Liver (tissue), 9 donors: Measurements from ENCODE around the gene API5. TPM values are rescaled to one million over a fixed set of nuclear protein-coding genes. Genes with fewer than 3 reads are reported as not detected.

ENCODE experiments used
- DNase-seq: peaks from one replicate; pipeline ENCODE4 v3.0.0-alpha.2; 2017; ENCODE audit warnings: low spot score
- H3K27ac ChIP-seq, 2 donors: one replicate each; pipeline ENCODE4 v1.7.0; 2013; ENCODE audit warnings: inconsistent platforms in 2 of 2, low read length in 2 of 2, control low read depth in 1 of 2, low read depth in 1 of 2, mild to moderate bottlenecking in 1 of 2
- H3K27me3 ChIP-seq, 4 donors: one replicate each; pipeline versions ENCODE4 v1.6.1 to v1.7.0; 2013; ENCODE audit warnings: low read length in 3 of 4, inconsistent platforms in 1 of 4, mild to moderate bottlenecking in 1 of 4, moderate library complexity in 1 of 4; ENCODE audit not compliant: control insufficient read depth in 4 of 4, insufficient read depth in 4 of 4
- H3K36me3 ChIP-seq, 4 donors: one replicate each; pipeline versions ENCODE4 v1.6.1 to v1.7.0; 2013; ENCODE audit warnings: low read length in 3 of 4, mild to moderate bottlenecking in 3 of 4, low read depth in 1 of 4, moderate library complexity in 1 of 4; ENCODE audit not compliant: control insufficient read depth in 4 of 4, insufficient read depth in 3 of 4
- H3K4me1 ChIP-seq, 4 donors: one replicate each; pipeline versions ENCODE4 v1.6.1 to v1.7.0; 2013; ENCODE audit warnings: low read length in 3 of 4, mild to moderate bottlenecking in 3 of 4, moderate library complexity in 1 of 4; ENCODE audit not compliant: control insufficient read depth in 4 of 4, insufficient read depth in 4 of 4
- H3K4me3 ChIP-seq, 3 donors: one replicate each; pipeline versions ENCODE4 v1.6.1 to v1.7.0; 2013; ENCODE audit warnings: low read length in 3 of 3, control low read depth in 1 of 3, low read depth in 1 of 3, mild to moderate bottlenecking in 1 of 3
- H3K9ac ChIP-seq, 2 donors: one replicate each; pipeline ENCODE4 v1.7.0; 2013; ENCODE audit warnings: low read length in 2 of 2, mild to moderate bottlenecking in 2 of 2, moderate library complexity in 2 of 2, control low read depth in 1 of 2, low read depth in 1 of 2
- H3K9me3 ChIP-seq, 4 donors: one replicate each; pipeline versions ENCODE4 v1.6.1 to v1.7.0; 2013; ENCODE audit warnings: low read length in 3 of 4; ENCODE audit not compliant: control insufficient read depth in 4 of 4
- ATF3 ChIP-seq: IDR thresholded peaks from 2 replicates; pipeline ENCODE4 v1.6.1; 2016; ENCODE audit warnings: antibody characterized with exemption
- CTCF ChIP-seq: fragments of 150-350 bp; IDR thresholded peaks from 2 replicates; pipeline ENCODE4 v1.5.1; 2017; ENCODE audit warnings: improper control_type of control experiment, low read depth, low read length; ENCODE audit not compliant: missing input control
- EGR1 ChIP-seq, 2 donors: IDR thresholded peaks; 2 replicates each; pipeline ENCODE4 v1.6.1; 2016 to 2018; ENCODE audit warnings: antibody characterized with exemption in 2 of 2, low read depth in 2 of 2
- FOXA1 ChIP-seq: IDR thresholded peaks from 2 replicates; pipeline ENCODE4 v1.6.1; 2016; ENCODE audit warnings: antibody characterized with exemption
- FOXA2 ChIP-seq: IDR thresholded peaks from 2 replicates; pipeline ENCODE4 v1.6.1; 2016; ENCODE audit warnings: antibody characterized with exemption
- GABPA ChIP-seq, 2 donors: IDR thresholded peaks in 1 of 2; conservative IDR thresholded peaks in 1 of 2; 2 replicates each; pipeline ENCODE4 v1.6.1; 2016; ENCODE audit warnings: antibody characterized with exemption in 2 of 2, mild to moderate bottlenecking in 1 of 2, moderate library complexity in 1 of 2
- HNF4A ChIP-seq, 2 donors: conservative IDR thresholded peaks; 2 replicates each; pipeline ENCODE4 v1.6.1; 2016; ENCODE audit warnings: antibody characterized with exemption in 2 of 2, mild to moderate bottlenecking in 2 of 2
- HNF4G ChIP-seq: IDR thresholded peaks from 2 replicates; pipeline ENCODE4 v1.6.1; 2016; ENCODE audit warnings: antibody characterized with exemption
- JUND ChIP-seq, 2 donors: IDR thresholded peaks; 2 replicates each; pipeline ENCODE4 v1.6.1; 2016; ENCODE audit warnings: antibody characterized with exemption in 2 of 2
- MAX ChIP-seq: IDR thresholded peaks from 2 replicates; pipeline ENCODE4 v1.6.1; 2016; ENCODE audit warnings: antibody characterized with exemption
- NR2F2 ChIP-seq: IDR thresholded peaks from 2 replicates; pipeline ENCODE4 v1.6.1; 2016; ENCODE audit warnings: antibody characterized with exemption
- RAD21 ChIP-seq, 2 donors: IDR thresholded peaks; 2 replicates each; pipeline ENCODE4 v1.6.1; 2016; ENCODE audit warnings: antibody characterized with exemption in 2 of 2, mild to moderate bottlenecking in 2 of 2
- REST ChIP-seq: IDR thresholded peaks from 2 replicates; pipeline ENCODE4 v1.6.1; 2016; ENCODE audit warnings: antibody characterized with exemption, mild to moderate bottlenecking
- RXRA ChIP-seq, 2 donors: IDR thresholded peaks; 2 replicates each; pipeline ENCODE4 v1.6.1; 2017 to 2018; ENCODE audit warnings: antibody characterized with exemption in 2 of 2, mild to moderate bottlenecking in 1 of 2
- SP1 ChIP-seq: IDR thresholded peaks from 2 replicates; pipeline ENCODE4 v1.6.1; 2018; ENCODE audit warnings: antibody characterized with exemption, mild to moderate bottlenecking
- TAF1 ChIP-seq: conservative IDR thresholded peaks from 2 replicates; pipeline ENCODE4 v1.6.1; 2016; ENCODE audit warnings: antibody characterized with exemption, mild to moderate bottlenecking
- YY1 ChIP-seq: IDR thresholded peaks from 2 replicates; pipeline ENCODE4 v1.6.1; 2016; ENCODE audit warnings: antibody characterized with exemption, mild to moderate bottlenecking
- ZBTB33 ChIP-seq: IDR thresholded peaks from 2 replicates; pipeline ENCODE4 v1.6.1; 2016; ENCODE audit warnings: antibody characterized with exemption
- WGBS: extraction: QIAGEN DNeasy Blood & Tissue Kit; methylation state at CpG from one replicate; pipeline ENCODE4 v1.1.7; 2013; 5-methylcytosine and 5-hydroxymethylcytosine counted together
- polyA plus RNA-seq, 2 donors: library from polyadenylated mRNA; stranded (reverse) in 1 of 2; unstranded in 1 of 2; fragments of 200-250 nt in 1 of 2; fragments of >200 nt in 1 of 2; fragmentation: Nextera tagmentation in 1 of 2; extraction: Ambion mirVana in 1 of 2; gene quantifications; one replicate each; pipeline versions ENCODE4 v1.2.1 to v1.2.3, GENCODE V29; 2013 to 2015
- total RNA-seq, 2 donors: library from RNA; depleted of rRNA; stranded (reverse); fragments of >200 nt; gene quantifications; one replicate each; pipeline ENCODE4 v1.2.3, GENCODE V29; 2014
- donor health status: healthy.
- donor health status: healthy.
- donor health status: healthy.
- donor health status: healthy.
- donor health status: healthy.

API5 gene
- total and polyA plus RNA-seq, 4 donors = 23.0 to 61.6 (median 34.2) TPM

GRCh38 chr11:43354311-43354710 lies 42.5 kb downstream of the API5 start:
- TF ChIP-seq HNF4A (conservative IDR thresholded peaks at IDR 0.05) (no peak), RXRA (IDR thresholded peaks at IDR 0.05) (no peak), YY1 (no peak), JUND (IDR thresholded peaks at IDR 0.05) (no peak), FOXA2 (no peak), NR2F2 (no peak), SP1 (no peak), CTCF (no peak), TAF1 (no peak), ZBTB33 (no peak), REST (no peak), FOXA1 (no peak), EGR1 (IDR thresholded peaks at IDR 0.05; ENCODE audit: low read depth in 2 of 2) (no peak), MAX (no peak), ATF3 (no peak), HNF4G (no peak), GABPA (IDR thresholded peaks at IDR 0.05 in 1 of 2, conservative IDR thresholded peaks at IDR 0.05 in 1 of 2) (no peak)

GRCh38 chr11:43356336-43356735 lies 44.5 kb downstream of the API5 start:
- Histone ChIP-seq H3K9me3 (no peaks in the 10 kb centered on the region), H3K36me3 (no peaks in the 10 kb centered on the region), H3K4me3 (no peak overlapping the region), H3K9ac (no peak overlapping the region), H3K27ac (no peak overlapping the region), H3K27me3 (no peaks in the 10 kb centered on the region), H3K4me1 (peaks cover 8 to 22% (median 18%) of the 10 kb centered on the region in 4 donors)
- DNase-seq = no peak
- no peak for TF ChIP-seq RAD21 (IDR thresholded peaks at IDR 0.05)
- TF ChIP-seq NR2F2 = no peak
- no peak for TF ChIP-seq CTCF
- no peak for TF ChIP-seq MAX
- no peak for TF ChIP-seq ATF3
- TF ChIP-seq GABPA (IDR thresholded peaks at IDR 0.05 in 1 of 2, conservative IDR thresholded peaks at IDR 0.05 in 1 of 2) = no peak

More at GRCh38 chr11:43354311-43354710, 42.5 kb downstream of the API5 start:
- Histone ChIP-seq H3K9ac (no peak overlapping the region), H3K9me3 (no peaks in the 10 kb centered on the region), H3K4me3 (no peak overlapping the region), H3K4me1 (peaks cover 0 to 6% (median 2%) of the 10 kb centered on the region in 4 donors), H3K27me3 (no peaks in the 10 kb centered on the region), H3K27ac (no peak overlapping the region), H3K36me3 (no peaks in the 10 kb centered on the region)
- DNase-seq = no peak
- WGBS = 88% methylated on average over 4 of the region's 4 CpGs
